H1 (cell line): ENCODE results near the gene TEX14.

Source experiments
- EP300 ChIP-seq, 2 experiments: IDR thresholded peaks; 1 replicate in 1 of 2; 2 replicates in 1 of 2; pipeline ENCODE4 v1.6.1; 2011 to 2012; ENCODE audit warnings: low read depth in 2 of 2, low read length in 2 of 2, mild to moderate bottlenecking in 2 of 2, borderline replicate concordance in 1 of 2, inconsistent platforms in 1 of 2, moderate library complexity in 1 of 2
- EZH2 ChIP-seq: fragments of 200-600 bp; sonication (generic); IDR thresholded peaks from 2 replicates; pipeline ENCODE4 v1.7.1; 2012; ENCODE audit warnings: low read depth, mild to moderate bottlenecking, moderate library complexity, low read length, inconsistent platforms; ENCODE audit not compliant: severe bottlenecking
- KDM1A ChIP-seq: fragments of 200-600, 300-600 bp; sonication (generic); IDR thresholded peaks from 2 replicates; pipeline ENCODE4 v1.7.1; 2016; ENCODE audit warnings: mild to moderate bottlenecking, low read length, borderline replicate concordance
- POLR2A ChIP-seq, 2 experiments: IDR thresholded peaks; 1 replicate in 1 of 2; 2 replicates in 1 of 2; pipeline ENCODE4 v1.6.1; 2011; ENCODE audit warnings: low read depth in 2 of 2, low read length in 2 of 2, mild to moderate bottlenecking in 2 of 2; ENCODE audit errors: control extremely low read depth in 1 of 2
- SIN3A ChIP-seq, 2 experiments: IDR thresholded peaks in 1 of 2; conservative IDR thresholded peaks in 1 of 2; 2 replicates each; pipeline ENCODE4 v1.6.1; 2011 to 2012; ENCODE audit warnings: low read length in 2 of 2, improper control_type of control experiment in 1 of 2, low read depth in 1 of 2, mild to moderate bottlenecking in 1 of 2
- SP1 ChIP-seq: IDR thresholded peaks from 2 replicates; pipeline ENCODE4 v1.6.1; 2011; ENCODE audit warnings: low read depth, low read length
- SUZ12 ChIP-seq: fragments of 200-600 bp; sonication (generic); IDR thresholded peaks from 2 replicates; pipeline ENCODE4 v1.6.1; 2012; ENCODE audit warnings: mild to moderate bottlenecking, inconsistent platforms, low read length, moderate library complexity, mixed read lengths
- YY1 ChIP-seq: IDR thresholded peaks from 2 replicates; pipeline ENCODE4 v1.6.1; 2011; ENCODE audit warnings: low read depth, mild to moderate bottlenecking, low read length
- TF ChIP-seq, protein P1 (sequence below), 3 experiments: IDR thresholded peaks; 1 replicate in 2 of 3; 2 replicates in 1 of 3; pipeline versions ENCODE4 v1.5.1 to v1.6.1; 2011; ENCODE audit warnings: low read length in 3 of 3, mild to moderate bottlenecking in 3 of 3, inconsistent platforms in 2 of 3, low read depth in 1 of 3, moderate library complexity in 1 of 3; ENCODE audit not compliant: insufficient read depth in 1 of 3; ENCODE audit errors: control extremely low read depth in 1 of 3
- TF ChIP-seq, protein P2 (sequence below): IDR thresholded peaks from 2 replicates; pipeline ENCODE4 v1.6.1; 2011; ENCODE audit warnings: low read depth, mild to moderate bottlenecking, low read length; ENCODE audit not compliant: insufficient read depth

DNA sequence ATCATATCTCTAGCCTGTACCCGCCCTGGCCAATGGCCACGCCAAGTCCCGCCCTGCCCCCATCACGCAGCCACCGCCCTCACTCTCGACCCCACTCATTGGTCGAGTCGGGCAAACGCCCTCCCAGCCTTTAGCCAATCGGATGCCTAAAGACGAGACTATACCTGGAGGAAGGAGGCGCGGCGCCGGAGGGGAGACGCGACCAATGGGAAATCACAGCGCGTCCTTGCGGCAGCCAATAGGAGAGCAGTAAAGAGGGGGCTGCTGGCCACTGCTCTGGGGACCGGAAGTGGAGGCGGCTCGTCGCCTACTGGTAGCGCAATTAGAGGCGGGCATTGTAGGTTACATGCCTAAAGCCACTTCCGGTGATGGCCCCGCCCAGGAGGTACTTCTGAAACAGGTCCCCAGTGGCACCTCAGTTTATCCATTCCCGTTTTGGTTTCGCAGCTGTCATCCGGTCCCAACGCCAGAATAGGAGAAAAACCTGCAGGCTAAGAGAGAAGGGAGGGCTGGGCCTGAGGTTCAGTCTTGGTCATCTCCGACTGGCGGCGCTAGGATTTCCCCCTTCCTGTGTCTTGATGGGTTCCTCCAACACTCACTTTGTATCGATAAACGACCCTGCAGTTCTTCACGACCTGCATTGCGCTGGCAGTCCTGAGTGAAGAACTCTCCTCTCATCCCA, 173.8 kb downstream of the TEX14 start:
- TF ChIP-seq POLR2A (IDR thresholded peaks at IDR 0.05; ENCODE audit: control extremely low read depth in 1 of 2, low read depth in 2 of 2, low read length in 2 of 2) (no peak), SUZ12 (no peak), SP1 (peak; percentile 94), YY1 (peak; percentile 33; the same call in 1 of the 2 replicates), KDM1A (no peak), EP300 (IDR thresholded peaks at IDR 0.05; ENCODE audit: borderline replicate concordance in 1 of 2, low read depth in 2 of 2, low read length in 2 of 2) (no peak), EZH2 (no peak), SIN3A (conservative IDR thresholded peaks at IDR 0.05 in 1 of 2, IDR thresholded peaks at IDR 0.05 in 1 of 2; ENCODE audit: low read depth in 1 of 2, low read length in 2 of 2) (peak; percentile 92 to 96; a peak in 3 of 4 replicates)
- TF ChIP-seq, protein P1, sequence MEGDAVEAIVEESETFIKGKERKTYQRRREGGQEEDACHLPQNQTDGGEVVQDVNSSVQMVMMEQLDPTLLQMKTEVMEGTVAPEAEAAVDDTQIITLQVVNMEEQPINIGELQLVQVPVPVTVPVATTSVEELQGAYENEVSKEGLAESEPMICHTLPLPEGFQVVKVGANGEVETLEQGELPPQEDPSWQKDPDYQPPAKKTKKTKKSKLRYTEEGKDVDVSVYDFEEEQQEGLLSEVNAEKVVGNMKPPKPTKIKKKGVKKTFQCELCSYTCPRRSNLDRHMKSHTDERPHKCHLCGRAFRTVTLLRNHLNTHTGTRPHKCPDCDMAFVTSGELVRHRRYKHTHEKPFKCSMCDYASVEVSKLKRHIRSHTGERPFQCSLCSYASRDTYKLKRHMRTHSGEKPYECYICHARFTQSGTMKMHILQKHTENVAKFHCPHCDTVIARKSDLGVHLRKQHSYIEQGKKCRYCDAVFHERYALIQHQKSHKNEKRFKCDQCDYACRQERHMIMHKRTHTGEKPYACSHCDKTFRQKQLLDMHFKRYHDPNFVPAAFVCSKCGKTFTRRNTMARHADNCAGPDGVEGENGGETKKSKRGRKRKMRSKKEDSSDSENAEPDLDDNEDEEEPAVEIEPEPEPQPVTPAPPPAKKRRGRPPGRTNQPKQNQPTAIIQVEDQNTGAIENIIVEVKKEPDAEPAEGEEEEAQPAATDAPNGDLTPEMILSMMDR (IDR thresholded peaks at IDR 0.05; ENCODE audit: control extremely low read depth in 1 of 3, insufficient read depth in 1 of 3, low read depth in 1 of 3, low read length in 3 of 3), result no peak
- TF ChIP-seq, protein P2, sequence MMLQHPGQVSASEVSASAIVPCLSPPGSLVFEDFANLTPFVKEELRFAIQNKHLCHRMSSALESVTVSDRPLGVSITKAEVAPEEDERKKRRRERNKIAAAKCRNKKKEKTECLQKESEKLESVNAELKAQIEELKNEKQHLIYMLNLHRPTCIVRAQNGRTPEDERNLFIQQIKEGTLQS, result no peak
